AG08395 (cell line): ENCODE data around the gene SF3B2.
"Not testable (repeated sequence)": the region's sequence is repeated elsewhere in the genome, so short reads cannot be mapped to it uniquely, and the experiment has no call there.

Experiments used
- DNase-seq: peaks from one replicate; pipeline ENCODE4 v3.0.0; 2012; ENCODE audit warnings: mixed read lengths, low spot score

Gene SF3B2

DNA sequence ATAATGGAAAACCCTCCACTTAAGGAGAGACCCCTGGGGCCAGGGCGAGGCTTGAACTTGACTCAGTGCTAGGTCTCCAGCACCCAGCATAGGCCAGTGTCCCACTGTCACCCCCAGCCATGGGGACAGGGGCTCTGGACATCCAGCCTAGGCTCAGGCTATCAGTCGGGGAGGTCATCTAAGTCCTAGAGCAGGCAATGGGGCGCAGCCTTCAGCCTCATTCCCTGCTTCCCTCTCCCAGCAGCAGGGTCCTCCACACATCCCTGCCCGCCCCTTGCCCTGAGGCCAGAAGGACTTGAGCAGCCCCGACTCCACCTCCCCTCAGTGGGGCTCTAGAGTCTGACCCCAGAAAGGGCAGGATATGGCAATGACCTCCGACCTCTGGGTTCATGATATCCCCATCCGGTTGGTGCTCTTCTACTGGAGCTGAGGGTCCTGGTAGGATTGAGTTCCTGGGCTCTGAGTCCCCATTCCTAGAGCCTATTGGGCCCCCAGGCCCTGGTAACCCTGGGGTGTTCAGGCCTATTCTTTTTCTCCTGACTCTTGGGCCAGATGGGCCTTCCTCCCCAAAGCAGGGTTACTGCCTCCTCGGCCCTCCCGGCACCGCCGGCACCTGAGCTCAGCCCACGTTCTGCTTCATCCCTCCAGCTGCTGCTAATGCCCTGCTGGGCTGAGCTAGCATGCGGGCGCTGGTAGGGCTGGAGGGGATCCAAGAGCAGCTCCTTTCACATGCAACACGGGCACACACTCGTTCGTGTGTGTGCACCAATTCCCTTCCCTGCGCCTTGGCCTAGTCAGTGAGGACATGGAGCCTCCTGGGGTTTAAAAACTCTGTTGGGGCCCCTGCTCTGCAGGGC lies 36.0 kb upstream of the SF3B2 start:
- no peak for DNase-seq

- no peak for DNase-seq
Measured at GRCh38 chr11:66016793-66017177, 35.4 kb upstream of the SF3B2 start.

GRCh38 chr11:66017321-66017720 lies 34.8 kb upstream of the SF3B2 start:
- DNase-seq: no peak

GRCh38 chr11:66020212-66020611 lies 32.0 kb upstream of the SF3B2 start:
- DNase-seq: no peak

GRCh38 chr11:66020618-66021357 lies 31.4 kb upstream of the SF3B2 start:
- peak; percentile 89 for DNase-seq

DNA sequence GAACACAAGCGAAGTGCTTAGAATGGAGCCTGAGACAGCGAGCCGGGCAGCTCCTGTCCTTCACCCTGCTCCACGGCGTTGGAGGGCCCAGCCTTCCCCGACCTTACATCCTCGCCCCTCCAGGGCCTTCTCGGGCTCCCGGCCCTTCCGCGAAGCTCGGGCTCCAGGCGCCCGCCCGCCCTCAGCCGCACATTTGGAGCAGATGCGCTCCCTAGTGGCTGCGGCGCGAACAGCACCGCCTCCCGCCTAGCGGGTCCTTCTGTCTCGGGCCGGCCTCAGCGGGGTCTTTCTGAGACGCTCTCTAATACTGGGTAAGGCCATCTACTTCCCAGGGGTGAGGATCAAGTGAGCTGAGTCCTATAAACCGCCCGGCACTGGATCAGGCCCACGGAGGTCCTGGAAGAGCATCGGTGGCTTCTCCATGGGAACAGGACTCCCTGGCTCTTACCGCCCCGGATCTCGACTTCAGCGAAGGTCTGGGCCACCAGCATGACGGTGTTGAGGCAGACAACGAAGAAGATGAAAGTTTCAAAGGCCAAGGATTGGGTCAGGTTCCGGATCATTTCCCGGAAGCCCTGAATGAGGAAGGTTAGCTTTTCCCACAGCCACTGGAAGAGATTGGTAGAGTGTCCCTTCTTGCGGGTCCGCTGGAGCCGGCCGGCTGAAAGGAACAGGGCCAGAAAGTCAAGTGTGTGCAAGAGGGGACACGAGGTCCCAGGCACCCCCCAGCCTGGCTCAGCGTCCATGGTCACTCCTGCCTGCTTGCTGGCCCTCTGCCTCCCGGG lies 29.6 kb upstream of the SF3B2 start:
- DNase-seq: peak; percentile 86

DNA sequence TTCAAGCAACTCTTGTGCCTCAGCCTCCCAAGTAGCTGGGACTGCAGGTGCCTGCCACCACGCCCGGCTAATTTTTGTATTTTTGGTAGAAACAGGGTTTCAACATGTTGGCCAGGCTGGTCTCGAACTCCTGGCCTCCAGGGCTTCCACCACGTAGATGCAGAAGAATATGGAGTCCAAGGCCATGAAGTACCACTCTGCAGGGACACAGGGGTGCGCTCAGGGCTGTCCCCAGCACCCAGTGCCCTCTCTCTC lies 29.1 kb upstream of the SF3B2 start:
- DNase-seq: not testable (repeated sequence)

- no peak for DNase-seq
Measured at GRCh38 chr11:66026017-66026529, 26.1 kb upstream of the SF3B2 start, which contains the start of gene CATSPER1. Gene CATSPER1 (minus strand): TSS chr11:66026479. CDS start chr11:66026379, 100 bp downstream.

DNA sequence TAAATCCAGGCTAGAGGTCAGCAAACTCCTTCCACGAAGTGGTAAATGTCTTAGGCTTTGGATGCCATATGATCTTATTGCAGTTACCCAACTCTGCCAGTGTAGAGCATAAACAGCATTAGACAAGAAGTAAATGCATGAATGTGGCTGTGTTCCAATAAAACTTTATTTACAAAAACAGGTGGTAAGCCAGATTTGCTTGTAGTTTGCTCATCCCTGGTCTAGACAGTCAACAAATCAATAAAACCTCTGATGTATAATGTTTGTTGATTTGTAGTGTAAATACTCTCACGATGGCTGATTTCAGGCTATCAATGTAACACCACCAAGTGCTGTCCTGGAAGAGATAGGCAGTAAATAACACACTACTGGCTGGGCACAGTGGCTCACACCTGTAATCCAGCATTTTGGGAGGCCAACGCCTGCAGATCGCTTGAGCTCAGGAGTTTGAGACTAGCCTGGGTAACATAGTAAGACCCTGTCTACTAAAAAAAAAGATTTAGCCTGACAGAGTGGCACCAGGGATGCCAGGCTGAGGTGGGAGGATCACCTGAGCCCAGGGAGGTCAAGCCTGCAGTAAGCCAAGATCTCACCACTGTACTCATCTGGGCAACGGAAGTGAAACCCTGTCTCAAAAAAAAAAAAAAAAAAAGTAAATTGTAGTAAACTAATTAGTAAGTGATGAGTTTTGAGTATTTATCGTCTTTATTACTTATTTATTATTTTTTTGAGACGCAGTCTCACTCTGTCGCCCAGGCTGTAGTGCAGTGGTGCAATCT lies 19.0 kb upstream of the SF3B2 start:
- no peak for DNase-seq

- DNase-seq: no peak
Measured at GRCh38 chr11:66035653-66036333, 16.4 kb upstream of the SF3B2 start.

GRCh38 chr11:66036334-66036710 lies 15.8 kb upstream of the SF3B2 start:
- no peak for DNase-seq

GRCh38 chr11:66037327-66037726 lies 14.8 kb upstream of the SF3B2 start:
- no peak for DNase-seq

DNA sequence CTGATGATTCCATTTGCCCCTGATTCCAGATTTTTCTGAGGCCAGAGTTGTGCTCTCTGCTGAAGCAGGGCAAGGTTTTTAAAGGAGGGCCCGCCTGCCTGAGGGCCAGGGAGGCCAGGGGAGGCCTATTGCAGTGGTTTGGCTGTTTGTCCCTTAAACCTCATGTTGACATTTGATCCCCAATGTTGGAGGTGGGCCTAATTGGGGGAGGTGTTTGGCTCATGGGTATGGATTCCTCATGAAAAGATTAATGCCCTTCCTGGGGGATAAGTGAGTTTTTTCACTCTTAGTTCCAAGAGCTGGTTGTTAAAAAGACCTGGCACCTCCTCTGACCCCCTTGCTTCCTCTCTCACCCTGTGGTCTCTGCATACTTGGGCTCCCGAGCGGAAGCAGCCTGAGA lies 12.4 kb upstream of the SF3B2 start:
- no peak for DNase-seq

GRCh38 chr11:66042227-66042995 lies 9.8 kb upstream of the SF3B2 start:
- no peak for DNase-seq

DNA sequence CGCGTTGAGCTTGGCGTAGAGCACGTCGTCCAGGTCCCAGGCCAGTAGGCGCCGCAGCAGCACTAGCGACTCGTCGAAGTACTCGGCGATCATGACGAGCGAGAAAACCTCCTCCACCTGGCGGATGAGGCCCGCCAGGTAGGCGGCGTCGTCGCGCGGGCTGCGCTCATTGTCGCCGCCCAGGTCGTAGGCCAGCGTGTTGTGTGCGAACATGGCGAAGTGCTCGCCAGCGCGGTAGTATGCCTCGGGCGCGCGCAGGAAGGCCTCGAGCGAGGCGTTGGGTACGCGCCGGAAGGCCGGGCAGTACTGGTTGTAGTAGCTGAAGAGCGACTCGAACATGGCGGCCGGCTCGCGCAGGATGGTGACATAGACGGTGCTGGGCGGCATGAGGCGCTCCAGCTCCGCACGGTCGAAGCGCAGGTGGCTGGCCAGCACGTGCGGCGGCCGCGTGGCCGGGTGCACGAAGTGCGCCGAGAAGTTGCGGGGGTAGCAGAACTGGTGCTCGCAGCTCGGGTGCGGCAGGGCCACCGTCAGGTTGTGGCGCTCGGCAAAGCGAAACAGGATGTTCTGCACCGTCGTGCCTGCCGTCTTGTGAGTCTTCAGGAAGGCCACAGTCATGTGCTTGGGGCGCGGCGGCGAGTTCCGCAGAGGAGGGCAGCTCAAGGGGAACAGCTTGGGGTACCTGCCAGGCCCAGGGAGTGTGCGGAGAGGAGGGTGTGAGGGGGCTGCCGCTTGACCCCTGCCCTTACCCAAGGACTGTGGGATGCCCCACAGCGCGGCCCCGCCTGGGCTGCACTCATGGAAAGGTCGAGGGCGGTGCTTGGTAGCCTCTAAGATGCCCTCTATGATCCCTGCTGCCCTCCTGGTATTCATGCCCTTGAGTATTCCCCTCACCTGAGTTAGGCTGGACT lies 8.9 kb upstream of the SF3B2 start:
- DNase-seq: no peak

- no peak for DNase-seq
Measured at GRCh38 chr11:66044757-66045156, 7.4 kb upstream of the SF3B2 start.

DNA sequence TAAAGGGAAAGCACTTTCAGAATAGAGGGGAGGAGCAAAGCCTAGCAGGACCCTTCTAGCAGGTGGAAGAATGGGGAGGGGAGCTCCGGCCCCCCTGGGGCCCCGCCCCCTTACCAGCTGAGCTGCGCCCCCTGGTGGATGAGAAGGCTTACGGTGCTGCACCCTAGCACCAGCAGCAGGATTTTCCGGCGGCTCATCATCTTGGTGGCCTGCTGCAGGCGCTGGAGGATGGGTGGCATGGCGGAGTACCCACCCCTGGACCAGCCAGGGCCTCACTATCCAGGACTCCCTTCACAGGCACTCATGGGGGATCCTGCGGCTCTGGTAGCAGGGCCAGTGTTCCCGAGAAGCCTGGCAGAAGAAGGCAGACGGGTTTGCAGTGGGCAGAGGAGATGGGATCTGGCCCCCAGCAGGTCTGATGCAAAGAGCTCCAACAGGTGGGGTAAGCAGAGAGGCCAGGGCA lies 7.0 kb upstream of the SF3B2 start:
- DNase-seq: peak; percentile 89

- DNase-seq: no peak
Measured at GRCh38 chr11:66046901-66047300, 5.3 kb upstream of the SF3B2 start.
